Amniotic stem cell (primary cell): ENCODE data around the gene CXCL9.
"Not testable (repeated sequence)": the region's sequence is repeated elsewhere in the genome, so short reads cannot be mapped to it uniquely, and the experiment has no call there.

Experiments used
- DNase-seq: peaks from one replicate; lab custom pipeline; 2025; lab: John Stamatoyannopoulos, UW

Gene CXCL9

GRCh38 chr4:76011700-76012387, 4.5 kb upstream of the CXCL9 start:
- peak; percentile 17 for DNase-seq

GRCh38 chr4:76011018-76011670, 3.8 kb upstream of the CXCL9 start:
- no peak for DNase-seq

- DNase-seq: no peak
Observed at GRCh38 chr4:76010576-76010975, 3.3 kb upstream of the CXCL9 start.

- no peak for DNase-seq
Observed at GRCh38 chr4:76009311-76009710, 2.0 kb upstream of the CXCL9 start.

- DNase-seq: no peak
Observed at GRCh38 chr4:76003620-76004019, 3.7 kb downstream of the CXCL9 start.

GRCh38 chr4:76003035-76003434, 4.3 kb downstream of the CXCL9 start:
- no peak for DNase-seq

- no peak for DNase-seq
Observed at GRCh38 chr4:76002176-76002575, 5.1 kb downstream of the CXCL9 start.

- DNase-seq: no peak
Observed at GRCh38 chr4:76001700-76002099, 5.6 kb downstream of the CXCL9 start.

GRCh38 chr4:76000279-76000678, 7.0 kb downstream of the CXCL9 start:
- no peak for DNase-seq

GRCh38 chr4:75998525-75999147, 8.7 kb downstream of the CXCL9 start:
- not testable (repeated sequence) for DNase-seq

GRCh38 chr4:75997946-75998345, 9.4 kb downstream of the CXCL9 start:
- DNase-seq: no peak

- DNase-seq: no peak
Observed at GRCh38 chr4:75997081-75997480, 10.2 kb downstream of the CXCL9 start.

- DNase-seq: peak; percentile 57
Observed at GRCh38 chr4:75995727-75996126, 11.6 kb downstream of the CXCL9 start.

GRCh38 chr4:75992462-75992861, 14.8 kb downstream of the CXCL9 start:
- no peak for DNase-seq

- no peak for DNase-seq
Observed at GRCh38 chr4:75989846-75990528, 17.3 kb downstream of the CXCL9 start.

- DNase-seq: peak; percentile 30
Observed at GRCh38 chr4:75985116-75985515, 22.2 kb downstream of the CXCL9 start.

GRCh38 chr4:75980576-75980975, 26.7 kb downstream of the CXCL9 start:
- DNase-seq: no peak

GRCh38 chr4:75976177-75976576, 31.1 kb downstream of the CXCL9 start:
- DNase-seq: no peak

GRCh38 chr4:75973766-75974165, 33.5 kb downstream of the CXCL9 start:
- DNase-seq: no peak

- DNase-seq: no peak
Observed at GRCh38 chr4:75968084-75968483, 39.2 kb downstream of the CXCL9 start.

GRCh38 chr4:75963558-75963957, 43.8 kb downstream of the CXCL9 start:
- no peak for DNase-seq

GRCh38 chr4:75962072-75962471, 45.2 kb downstream of the CXCL9 start:
- DNase-seq: not testable (repeated sequence)

- DNase-seq: not testable (repeated sequence)
Observed at GRCh38 chr4:75958546-75958945, 48.8 kb downstream of the CXCL9 start.
